Measurements from ENCODE around the gene ZNF592. TPM values are rescaled to one million over a fixed set of nuclear protein-coding genes. Genes with fewer than 3 reads are reported as not detected.

ZNF592 gene
- total and polyA plus RNA-seq, 7 donors, result 6.0 to 20.4 (median 13.6) TPM

DNA sequence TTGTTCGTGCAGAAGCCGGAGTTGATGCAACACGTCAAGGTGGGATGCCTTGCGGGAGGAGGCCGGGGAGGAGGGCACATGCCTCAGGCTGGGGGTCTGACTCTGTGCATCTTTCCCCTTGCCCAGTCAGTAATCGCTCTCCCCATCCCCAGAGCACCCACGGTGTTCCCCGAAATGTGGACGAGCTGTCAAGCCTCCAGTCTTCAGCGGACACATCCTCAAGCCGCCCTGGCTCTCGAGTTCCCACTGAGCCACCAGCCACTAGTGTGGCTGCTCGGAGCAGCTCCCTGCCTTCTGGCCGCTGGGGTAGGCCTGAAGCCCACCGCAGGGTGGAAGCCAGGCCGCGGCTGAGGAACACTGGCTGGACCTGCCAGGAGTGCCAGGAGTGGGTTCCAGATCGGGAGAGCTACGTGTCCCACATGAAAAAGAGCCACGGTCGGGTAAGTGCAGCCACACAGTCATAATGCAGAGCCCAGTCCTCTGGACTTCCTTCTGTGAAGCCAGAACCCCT lies 50.1 kb downstream of the ZNF592 start:
- Histone ChIP-seq H3K27ac (no peak overlapping the region), H3K4me1 (no peaks in the 10 kb centered on the region), H3K4me3 (no peak overlapping the region), H3K27me3 (no peaks in the 10 kb centered on the region), H3K9me3 (no peaks in the 10 kb centered on the region), H3K36me3 (peaks cover 38 to 85% (median 59%) of the 10 kb centered on the region in 4 donors)
- 96 to 97% methylated on average over 21 of the region's 21 CpGs for WGBS, 2 donors
- intact Hi-C loops (cut with DNase I), result no loop called here
- no peak for DNase-seq
- TF ChIP-seq, protein P1, sequence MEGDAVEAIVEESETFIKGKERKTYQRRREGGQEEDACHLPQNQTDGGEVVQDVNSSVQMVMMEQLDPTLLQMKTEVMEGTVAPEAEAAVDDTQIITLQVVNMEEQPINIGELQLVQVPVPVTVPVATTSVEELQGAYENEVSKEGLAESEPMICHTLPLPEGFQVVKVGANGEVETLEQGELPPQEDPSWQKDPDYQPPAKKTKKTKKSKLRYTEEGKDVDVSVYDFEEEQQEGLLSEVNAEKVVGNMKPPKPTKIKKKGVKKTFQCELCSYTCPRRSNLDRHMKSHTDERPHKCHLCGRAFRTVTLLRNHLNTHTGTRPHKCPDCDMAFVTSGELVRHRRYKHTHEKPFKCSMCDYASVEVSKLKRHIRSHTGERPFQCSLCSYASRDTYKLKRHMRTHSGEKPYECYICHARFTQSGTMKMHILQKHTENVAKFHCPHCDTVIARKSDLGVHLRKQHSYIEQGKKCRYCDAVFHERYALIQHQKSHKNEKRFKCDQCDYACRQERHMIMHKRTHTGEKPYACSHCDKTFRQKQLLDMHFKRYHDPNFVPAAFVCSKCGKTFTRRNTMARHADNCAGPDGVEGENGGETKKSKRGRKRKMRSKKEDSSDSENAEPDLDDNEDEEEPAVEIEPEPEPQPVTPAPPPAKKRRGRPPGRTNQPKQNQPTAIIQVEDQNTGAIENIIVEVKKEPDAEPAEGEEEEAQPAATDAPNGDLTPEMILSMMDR (IDR thresholded peaks at IDR 0.05), result no peak
- no peak for TF ChIP-seq POLR2AphosphoS5 (IDR thresholded peaks at IDR 0.05)
- TF ChIP-seq POLR2A (IDR thresholded peaks at IDR 0.05), result no peak
- no peak for TF ChIP-seq EP300 (IDR thresholded peaks at IDR 0.05)

DNA sequence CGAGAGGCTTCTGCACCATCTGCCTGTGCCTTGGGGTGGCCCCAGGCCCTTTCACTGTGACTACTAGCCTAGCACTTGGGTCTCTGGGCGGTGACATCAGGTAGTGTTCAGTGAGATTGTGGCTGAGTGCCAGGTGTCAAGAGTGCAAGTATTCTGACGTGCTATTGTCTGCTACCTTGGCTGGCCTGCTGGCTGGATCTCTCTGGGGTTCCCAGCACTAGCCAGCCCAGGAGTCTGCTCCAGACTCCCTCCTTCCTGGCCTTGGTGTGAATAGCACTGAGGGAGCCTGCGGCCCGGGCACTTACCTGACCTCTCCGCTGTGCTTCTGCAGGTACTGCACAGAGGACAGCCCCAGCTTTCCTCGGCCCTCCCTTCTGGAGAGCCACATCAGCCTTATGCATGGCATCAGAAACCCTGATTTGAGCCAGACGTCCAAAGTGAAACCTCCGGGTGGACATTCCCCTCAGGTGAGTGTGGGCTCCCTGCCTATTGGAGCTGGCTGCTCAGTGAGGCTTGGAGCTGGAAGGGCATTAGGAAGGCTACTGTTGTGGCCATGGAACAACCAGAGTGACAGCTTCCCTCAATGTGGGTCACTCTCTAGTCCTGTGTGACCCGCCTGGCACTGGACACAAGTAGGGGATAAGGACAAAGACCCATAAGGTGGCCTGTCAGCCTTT lies 51.3 kb downstream of the ZNF592 start:
- H3K4me1 ChIP-seq, result no peaks in the 10 kb centered on the region
- no peaks in the 10 kb centered on the region for H3K9me3 ChIP-seq
- peaks cover 38 to 88% (median 62%) of the 10 kb centered on the region in 4 donors for H3K36me3 ChIP-seq
- intact Hi-C loops (cut with DNase I), result no loop called here
- H3K27me3 ChIP-seq, result no peaks in the 10 kb centered on the region
- DNase-seq, result no peak
- no peak overlapping the region for H3K4me3 ChIP-seq
- WGBS, 2 donors, result 87 to 91% methylated on average over 10 of the region's 10 CpGs
- TF ChIP-seq, protein P1 (IDR thresholded peaks at IDR 0.05), result no peak
- TF ChIP-seq POLR2AphosphoS5 (IDR thresholded peaks at IDR 0.05) (no peak), POLR2A (IDR thresholded peaks at IDR 0.05) (no peak), EP300 (IDR thresholded peaks at IDR 0.05) (no peak)
- H3K27ac ChIP-seq, result no peak overlapping the region

DNA sequence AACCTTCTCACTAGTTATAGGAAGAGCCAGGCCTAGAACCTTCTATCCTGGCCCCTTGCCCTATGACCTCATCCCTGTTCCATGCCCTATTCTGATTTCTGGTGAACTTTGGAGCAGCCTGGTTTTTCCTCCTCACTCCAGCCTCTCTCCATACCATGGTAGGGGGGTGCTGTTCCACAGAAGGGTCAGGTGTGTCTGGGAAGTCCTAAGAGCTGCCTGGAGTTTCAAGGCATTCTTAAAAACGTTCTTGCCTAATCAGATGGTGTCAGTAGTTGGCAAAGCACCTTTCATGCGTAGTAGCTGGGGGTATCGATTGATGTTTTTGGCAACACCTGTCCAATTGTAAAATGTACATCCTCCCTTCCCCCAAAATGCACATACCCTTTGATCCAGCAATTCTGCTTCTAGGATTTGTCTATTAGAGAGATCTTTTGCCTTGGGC lies 52.0 kb downstream of the ZNF592 start:
- no peaks in the 10 kb centered on the region for H3K9me3 ChIP-seq
- H3K27ac ChIP-seq, result no peak overlapping the region
- 80 to 90% methylated on average over 3 of the region's 3 CpGs for WGBS, 2 donors
- intact Hi-C loops (cut with DNase I), result no loop called here
- H3K4me3 ChIP-seq, result no peak overlapping the region
- no peaks in the 10 kb centered on the region for H3K27me3 ChIP-seq
- TF ChIP-seq POLR2A (IDR thresholded peaks at IDR 0.05), result no peak
- no peak for TF ChIP-seq EP300 (IDR thresholded peaks at IDR 0.05)
- no peak for TF ChIP-seq POLR2AphosphoS5 (IDR thresholded peaks at IDR 0.05)
- TF ChIP-seq, protein P1 (IDR thresholded peaks at IDR 0.05), result no peak
- peaks cover 38 to 93% (median 65%) of the 10 kb centered on the region in 4 donors for H3K36me3 ChIP-seq
- no peak for DNase-seq
- H3K4me1 ChIP-seq, result no peaks in the 10 kb centered on the region

DNA sequence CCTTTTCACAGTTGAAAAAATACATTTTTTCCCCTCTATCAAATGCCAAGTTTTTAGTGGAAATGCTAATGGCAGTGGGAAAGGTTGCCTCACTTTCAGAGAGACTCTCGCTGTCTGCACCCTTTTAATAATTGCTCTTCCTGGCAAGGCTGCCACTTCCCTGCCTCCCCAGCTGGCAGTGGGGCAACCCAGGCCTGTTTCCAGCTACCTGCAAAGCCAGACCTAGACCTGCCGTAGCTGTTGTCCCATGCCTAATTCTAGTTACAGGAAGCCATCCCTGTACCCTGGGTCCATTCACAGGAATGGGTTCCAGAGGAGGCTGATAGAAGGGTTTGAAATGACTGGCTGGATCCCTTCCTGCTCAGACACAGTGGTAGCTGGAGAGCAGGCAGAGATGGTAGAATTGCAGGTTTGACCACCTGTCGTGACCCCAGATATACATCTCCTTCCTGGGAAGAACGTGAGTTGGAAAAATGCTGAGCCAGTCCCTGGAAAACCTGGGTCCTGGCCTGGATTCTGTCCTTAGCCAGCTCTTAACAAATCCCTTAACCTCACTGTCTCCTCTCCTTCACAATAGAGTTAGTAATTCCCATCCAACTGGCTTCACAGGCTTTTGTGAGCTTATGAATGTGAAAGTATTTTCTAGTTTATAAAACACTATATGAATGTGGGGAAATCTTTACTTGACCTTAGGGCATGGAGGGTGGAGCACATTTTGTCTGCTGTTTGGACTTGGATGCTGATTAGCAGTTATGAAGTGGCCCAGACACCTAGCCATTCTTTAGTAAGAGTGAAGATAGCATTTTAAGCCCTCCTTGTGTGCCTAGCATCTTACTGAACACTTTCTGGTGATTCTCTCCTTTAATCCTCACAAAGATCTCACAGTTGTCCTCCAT lies 55.9 kb downstream of the ZNF592 start:
- no peak for TF ChIP-seq POLR2AphosphoS5 (IDR thresholded peaks at IDR 0.05)
- Histone ChIP-seq H3K27ac (peak overlapping the region in 1 of 4 donors; percentile 40), H3K4me1 (no peaks in the 10 kb centered on the region), H3K27me3 (no peaks in the 10 kb centered on the region), H3K36me3 (peaks cover 28 to 68% (median 43%) of the 10 kb centered on the region in 4 donors), H3K4me3 (no peak overlapping the region), H3K9me3 (no peaks in the 10 kb centered on the region)
- 88 to 93% methylated on average over 4 of the region's 4 CpGs for WGBS, 2 donors
- intact Hi-C loops (cut with DNase I), result no loop called here
- peak; percentile 19 for DNase-seq

DNA sequence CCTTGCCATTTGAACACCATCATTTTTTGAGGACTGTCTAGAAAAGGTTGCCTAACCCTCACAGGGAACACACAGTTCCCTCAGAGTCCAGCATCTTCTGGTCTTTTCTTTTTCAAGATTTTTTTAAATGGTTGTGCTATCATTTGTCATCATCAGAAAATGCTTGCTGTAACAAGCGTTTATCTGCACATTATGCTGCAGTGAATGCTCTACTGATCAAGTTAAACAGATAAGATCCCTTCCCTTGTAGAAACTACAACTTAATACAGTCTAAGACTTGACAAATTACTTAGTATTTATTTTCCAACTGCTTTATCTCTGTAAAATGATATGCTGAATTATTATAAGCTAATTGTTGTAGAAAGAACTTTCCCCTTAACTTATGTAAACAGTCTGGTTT lies 56.8 kb downstream of the ZNF592 start:
- intact Hi-C loops (cut with DNase I), result loop anchor here (5.0 kb wide), 1 partner anchor 38 kb away; no protein-coding TSS in a partner anchor
- Histone ChIP-seq H3K9me3 (no peaks in the 10 kb centered on the region), H3K4me3 (no peak overlapping the region), H3K4me1 (no peaks in the 10 kb centered on the region), H3K27me3 (no peaks in the 10 kb centered on the region), H3K36me3 (peaks cover 20 to 58% (median 33%) of the 10 kb centered on the region in 4 donors), H3K27ac (no peak overlapping the region)
- DNase-seq, result no peak
- 90 to 93% methylated on average over 1 of the region's 1 CpG for WGBS, 2 donors
- no peak for TF ChIP-seq POLR2A (IDR thresholded peaks at IDR 0.05)

Data from sigmoid colon (tissue), 7 donors.